Effector CD4-positive, alpha-beta T cell (primary cell): ENCODE measurements around the gene WNT3A.

Experiments
- DNase-seq: peaks from one replicate; pipeline ENCODE4 v3.0.0-alpha.2; 2020

WNT3A gene

DNA sequence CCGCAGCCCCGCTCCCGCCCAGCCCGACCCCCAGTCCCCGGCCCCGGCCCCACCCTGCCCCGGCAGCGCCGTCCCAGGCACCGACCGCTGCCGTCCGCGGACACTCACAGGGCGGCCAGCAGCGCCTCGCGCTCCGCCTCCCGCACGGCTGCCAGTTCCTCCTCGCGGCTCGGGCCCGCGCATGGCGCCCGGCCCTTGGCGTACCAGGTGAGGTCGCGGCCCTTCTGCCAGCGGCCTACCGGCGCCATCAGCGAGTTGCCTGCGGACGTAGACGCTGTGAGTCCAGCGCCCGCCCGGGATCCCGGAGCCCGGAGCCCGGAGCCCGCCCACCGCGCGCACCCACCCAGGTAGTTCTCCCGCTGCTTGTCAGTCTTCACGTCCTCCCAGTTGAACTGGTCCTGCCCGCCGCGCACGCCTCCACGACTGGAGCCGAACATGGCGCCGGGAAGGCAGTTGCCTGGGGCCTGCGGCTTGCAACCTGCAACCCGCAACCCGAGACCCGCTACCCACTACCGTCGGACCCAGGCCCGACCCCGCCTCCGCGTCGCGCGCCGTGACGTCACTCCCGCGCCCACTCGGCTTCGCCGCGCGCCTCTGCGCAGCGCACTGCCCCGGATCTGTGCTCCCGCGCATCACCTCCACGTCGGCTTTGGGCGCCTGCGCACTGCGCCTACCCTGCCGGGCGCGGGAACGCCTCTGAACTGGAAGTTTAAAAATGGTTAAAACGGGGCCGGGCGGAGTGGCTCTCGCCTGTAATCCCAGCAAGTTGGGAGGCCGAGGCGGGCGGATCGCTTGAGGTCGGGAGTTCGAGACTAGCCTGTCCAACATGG is 96.2 kb downstream of the WNT3A start, which contains the start of gene C1orf35:
TSS of gene C1orf35 (minus strand) at position 535 of the 830 bp plus-strand sequence. CDS start at position 437, 98 bp downstream.
- peak; percentile 93 for DNase-seq

DNA sequence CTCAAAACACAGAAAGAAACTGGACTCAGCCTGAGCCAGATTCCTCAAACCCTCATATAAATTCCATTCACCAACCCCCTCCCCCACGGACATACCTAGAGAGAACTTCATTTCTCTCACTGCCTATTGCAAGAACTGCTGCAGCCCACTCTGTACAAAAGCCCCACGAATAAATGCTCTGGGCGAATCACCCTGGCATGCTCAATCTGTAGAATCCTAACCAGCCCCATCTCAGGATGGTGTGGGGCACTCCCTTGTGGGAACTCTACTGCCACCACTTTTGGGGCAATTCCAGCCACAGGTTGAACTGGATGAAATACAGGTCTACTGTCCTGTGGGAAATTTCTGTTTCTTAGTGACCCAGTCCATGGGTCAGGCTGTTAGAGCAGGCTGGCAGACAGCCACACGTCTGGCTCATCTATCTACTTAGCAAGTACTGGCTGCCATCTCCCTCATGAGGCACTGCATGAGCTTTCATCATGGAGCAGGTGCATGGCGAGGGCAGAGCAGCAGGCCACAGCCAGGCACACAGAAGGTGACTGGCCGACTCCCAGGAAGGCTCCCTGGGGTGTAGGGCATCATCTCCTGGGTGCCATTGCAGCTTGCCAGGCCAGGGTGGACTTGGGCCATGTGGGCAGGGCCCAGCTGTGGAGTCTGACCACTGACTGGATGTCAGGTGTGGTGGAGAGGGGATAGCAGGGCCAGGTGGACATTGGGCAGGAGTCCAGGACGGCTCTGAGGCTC is 97.9 kb downstream of the WNT3A start:
- DNase-seq = no peak

DNA sequence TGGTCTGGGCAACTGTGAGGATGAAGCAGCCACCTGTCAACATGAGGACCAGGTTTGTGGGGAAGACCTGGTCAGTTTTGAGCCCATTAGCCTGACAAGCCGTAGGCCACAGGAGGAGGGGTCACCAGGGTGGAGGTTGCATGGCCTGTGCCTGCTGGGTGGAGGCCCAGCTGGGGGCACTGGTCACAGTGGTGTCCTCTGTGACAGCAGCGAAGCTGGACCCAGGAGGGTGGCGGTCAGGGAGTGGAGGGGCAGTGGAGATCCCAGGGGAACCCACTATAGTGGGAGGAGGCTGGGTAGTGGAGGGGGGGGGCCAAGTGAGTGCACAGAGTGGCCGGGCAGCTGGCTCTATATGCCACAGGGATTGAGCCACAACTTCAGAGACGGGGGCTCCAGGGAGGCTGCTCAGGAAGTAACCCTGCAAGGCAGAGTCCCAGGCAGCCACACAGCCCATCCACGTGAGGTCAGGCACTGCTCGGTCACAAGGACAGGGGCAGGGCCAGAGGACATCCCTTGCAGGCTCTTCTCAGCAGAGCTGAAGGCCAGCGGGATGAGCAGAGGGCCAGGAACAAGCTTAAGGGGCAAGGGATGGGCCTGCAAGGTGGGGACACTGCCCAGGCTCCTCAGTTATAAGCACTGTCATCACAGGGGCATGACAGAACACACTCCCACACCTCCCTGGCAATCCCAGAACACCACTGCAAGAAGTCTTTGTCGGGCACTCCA is 98.6 kb downstream of the WNT3A start:
- no peak for DNase-seq

DNA sequence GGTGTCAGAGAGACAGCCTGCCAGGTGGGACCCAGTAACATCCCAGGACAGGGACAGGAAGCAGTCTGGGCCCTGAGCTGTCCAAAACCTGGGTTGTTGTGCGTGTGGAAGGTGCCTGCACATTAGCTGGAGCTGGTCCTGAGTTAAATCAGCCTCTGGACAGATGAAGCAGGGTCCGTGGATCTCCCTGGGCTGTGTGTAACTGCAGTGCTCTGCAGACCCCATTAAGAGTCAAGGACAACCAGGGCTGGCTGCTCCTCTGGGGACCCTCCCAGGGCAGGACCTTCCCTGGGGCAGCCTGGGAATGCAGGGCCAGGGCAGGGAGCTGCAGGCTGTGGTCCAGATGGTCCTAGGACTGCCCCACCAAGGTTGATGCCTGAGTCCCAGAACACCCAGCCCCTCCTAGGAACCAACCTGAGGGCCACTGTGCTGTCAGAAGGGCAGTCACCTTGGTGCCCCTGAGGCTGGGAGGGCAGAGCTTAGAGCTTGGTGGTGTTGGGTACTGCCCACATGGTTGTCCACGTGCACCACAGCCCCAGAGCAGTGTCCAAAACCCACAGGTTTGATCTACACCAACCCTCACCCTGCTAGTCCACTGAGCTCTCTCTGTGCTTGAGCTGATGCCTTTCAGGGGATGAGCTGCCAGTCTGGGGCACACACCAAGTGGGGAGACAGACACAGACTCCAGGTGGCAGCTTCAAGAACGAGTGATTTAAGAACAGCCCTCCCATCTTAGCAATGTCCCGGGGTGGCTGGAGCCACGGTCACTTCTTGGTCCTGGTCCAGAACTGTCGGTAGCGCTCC is 99.4 kb downstream of the WNT3A start:
- no peak for DNase-seq

DNA sequence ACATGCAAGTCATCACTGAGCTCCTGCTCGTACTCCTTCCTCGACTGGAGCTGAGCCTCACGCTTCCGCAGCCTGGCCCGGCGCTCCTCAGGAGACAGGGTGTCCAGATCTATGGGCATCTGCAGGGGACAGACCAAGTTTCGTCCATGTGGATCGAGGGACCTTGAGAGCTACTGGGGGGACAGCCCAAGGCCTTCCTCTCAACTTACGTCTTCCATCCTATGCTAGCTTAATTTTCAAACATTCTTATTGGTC is 99.9 kb downstream of the WNT3A start:
- DNase-seq = no peak

DNA sequence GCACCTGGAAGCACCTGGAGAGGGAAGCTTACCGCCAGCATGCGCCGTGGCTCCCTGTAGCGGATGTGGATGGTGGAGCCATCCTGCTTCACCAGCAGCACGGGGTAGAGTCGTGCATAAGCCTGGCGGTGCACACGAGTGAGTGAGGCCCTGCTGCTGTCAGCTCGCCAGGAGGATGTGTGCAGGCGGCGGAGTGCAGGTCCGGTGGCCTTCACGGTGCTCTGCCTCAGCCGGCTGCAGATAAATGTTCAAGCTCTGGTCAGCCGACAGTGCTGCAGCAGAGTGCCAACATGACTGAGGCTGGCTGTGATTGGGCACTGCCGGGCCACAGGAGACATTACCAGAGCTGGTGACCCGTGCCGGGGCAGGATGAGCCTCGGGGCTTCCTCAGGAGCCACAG is 100.8 kb downstream of the WNT3A start:
- no peak for DNase-seq

DNA sequence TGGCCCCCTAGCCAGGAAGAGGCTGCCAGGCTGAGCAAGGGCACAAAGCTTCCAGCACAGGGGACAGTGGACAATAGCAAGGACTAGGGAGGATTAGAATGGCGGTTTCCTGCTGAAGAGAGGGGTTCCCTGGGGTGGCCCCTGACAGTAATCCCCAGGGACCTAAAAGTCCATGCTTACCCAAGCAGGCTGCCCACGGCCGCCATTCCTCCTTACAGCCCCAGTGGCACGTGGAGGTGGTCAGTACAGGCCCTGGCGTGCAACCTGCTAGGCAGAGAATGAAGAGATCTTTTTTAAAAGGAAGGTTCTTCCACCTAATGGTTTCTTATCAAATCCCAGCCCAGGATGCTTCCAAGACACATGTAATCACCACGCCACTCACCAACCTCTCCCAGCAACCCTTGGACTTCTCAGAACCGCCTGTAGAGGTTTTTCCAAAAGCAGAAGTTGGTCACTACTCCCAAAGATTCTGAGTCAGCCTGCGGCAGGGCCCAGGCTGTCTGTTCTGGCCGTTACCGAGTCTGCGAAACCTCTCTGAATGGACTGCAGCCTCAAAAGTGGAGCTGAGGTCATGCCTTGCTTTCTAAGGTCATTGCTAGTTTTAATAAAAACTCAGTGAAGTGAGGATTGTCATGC is 101.4 kb downstream of the WNT3A start:
- DNase-seq = no peak

DNA sequence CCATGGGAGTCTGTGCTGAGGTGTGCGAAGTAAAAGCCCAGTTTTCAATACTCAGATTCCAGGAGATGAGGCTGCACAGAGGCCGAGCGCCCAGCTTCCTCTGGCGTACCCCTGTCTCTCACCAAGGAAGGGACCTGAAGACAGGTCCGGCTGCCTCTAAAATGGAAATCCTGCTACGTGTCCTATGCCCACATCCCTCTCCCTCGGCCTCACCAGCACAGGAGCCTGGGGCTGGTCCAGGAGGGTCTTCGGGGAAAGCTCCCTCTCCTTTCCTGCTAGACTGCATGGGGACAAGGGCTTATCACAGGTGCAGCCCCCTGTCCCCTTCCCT is 101.9 kb downstream of the WNT3A start:
- DNase-seq = no peak

DNA sequence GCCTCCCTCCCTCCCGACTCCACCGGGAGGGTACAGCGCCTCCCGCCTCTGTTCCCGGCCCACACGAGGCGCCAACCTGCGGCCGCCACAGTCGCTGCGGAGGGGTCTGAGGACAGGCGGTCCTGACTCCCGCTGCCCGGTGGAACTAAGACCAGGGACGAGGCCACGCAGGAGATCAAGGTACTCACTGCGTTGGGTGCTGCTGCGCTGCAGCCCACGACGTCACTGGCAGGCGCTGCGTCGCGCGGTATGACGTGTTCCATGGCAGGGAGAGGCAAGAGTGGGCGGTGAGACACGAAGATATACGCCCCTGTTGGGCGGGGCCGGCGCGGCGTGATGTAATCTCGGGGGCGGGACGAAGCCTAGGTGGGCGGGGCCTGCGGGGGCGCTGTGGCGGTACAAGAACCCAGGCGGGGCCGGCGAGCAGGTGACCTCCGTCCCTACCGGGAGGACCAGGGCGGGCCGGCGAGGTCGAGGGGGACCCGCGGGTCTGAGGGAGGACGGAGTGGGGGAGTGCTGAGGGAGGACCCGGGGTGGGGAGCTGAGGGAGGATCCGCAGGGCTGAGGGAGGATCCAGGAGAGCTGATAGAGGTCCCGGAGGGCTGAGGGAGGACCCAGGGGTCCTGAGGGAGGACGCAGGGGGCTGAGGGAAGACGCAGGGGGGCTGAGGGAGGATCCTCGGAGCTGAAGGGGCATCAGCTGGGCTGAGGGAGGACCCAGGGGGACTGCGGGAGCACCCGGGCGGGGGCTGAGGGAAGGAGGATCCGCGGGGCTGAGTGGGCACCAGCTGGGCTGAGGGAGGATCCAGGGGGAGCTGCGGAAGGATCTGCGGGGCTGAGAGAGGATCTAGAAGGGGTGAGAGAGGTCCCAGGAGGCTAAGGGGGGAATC is 102.5 kb downstream of the WNT3A start, which contains the start of gene MRPL55:
TSS of gene MRPL55 (minus strand) at position 227 of the 889 bp plus-strand sequence. CDS start 1,039 bp downstream, outside the sequence.
- DNase-seq = peak; percentile 98

DNA sequence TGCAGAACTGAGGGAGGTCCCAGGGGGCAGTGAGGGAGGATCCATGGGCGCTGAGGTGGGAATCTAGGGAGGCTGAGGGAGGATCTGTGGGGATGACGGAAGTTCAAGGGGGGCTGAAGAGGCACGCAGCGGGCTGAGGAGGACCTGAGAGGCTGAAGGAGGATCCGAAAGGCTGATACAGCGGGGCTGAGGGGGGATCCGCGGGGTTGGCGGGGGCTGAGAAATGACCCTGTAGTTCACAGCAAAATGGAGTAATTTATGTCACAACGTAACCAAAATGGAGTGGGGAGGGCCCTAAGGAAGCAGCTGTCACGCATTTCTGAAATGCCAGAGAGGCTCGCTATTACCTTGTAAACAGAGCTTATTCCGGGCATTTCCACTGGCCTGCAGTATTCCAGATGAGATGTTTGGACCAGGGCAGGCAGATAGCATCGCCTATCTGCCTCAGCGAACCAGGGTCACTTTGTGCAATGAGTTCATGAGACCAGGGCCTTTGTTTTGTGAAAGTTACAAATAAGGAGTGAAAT is 103.2 kb downstream of the WNT3A start:
- DNase-seq = no peak

DNA sequence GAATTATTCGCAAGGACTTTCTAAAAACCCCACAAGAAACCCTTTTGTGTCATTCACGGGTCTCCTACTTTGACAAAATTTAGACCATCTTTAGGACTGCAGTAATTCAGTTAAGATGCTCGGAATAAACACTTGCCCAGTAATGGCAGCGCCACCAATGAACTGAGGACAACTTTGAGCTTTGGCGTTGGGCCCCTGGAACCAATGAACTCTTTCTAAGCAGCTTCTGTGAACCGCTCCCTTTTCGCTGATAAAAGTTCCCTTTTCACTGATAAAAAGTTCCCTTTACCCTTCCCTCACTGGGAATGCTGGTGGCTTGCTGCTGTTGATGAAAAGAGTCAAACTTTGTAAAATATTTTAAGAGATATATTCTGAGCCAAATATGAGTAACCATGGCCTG is 103.8 kb downstream of the WNT3A start:
- DNase-seq = no peak
